GM12891 (cell line): ENCODE results near the gene WNK4.

Experiments used
- PAX5 ChIP-seq: IDR thresholded peaks from 2 replicates; pipeline ENCODE4 v1.6.1; 2011; ENCODE audit warnings: low read length, moderate library complexity, mild to moderate bottlenecking; ENCODE audit not compliant: insufficient read depth, severe bottlenecking
- POLR2A ChIP-seq: IDR thresholded peaks from 2 replicates; pipeline ENCODE4 v1.6.1; 2011; ENCODE audit warnings: low read depth, low read length, control low read depth
- POLR2AphosphoS5 ChIP-seq: IDR thresholded peaks from 2 replicates; pipeline ENCODE4 v1.6.1; 2011; ENCODE audit warnings: low read depth, low read length, control low read depth
- POU2F2 ChIP-seq: IDR thresholded peaks from 2 replicates; pipeline ENCODE4 v1.6.1; 2011; ENCODE audit warnings: low read depth, mild to moderate bottlenecking, control low read depth, low read length, moderate library complexity
- SPI1 ChIP-seq: IDR thresholded peaks from 2 replicates; pipeline ENCODE4 v1.6.1; 2011; ENCODE audit warnings: low read depth, low read length, control low read depth
- TAF1 ChIP-seq: IDR thresholded peaks from 2 replicates; pipeline ENCODE4 v1.6.1; 2011; ENCODE audit warnings: low read depth, low read length, control low read depth

DNA sequence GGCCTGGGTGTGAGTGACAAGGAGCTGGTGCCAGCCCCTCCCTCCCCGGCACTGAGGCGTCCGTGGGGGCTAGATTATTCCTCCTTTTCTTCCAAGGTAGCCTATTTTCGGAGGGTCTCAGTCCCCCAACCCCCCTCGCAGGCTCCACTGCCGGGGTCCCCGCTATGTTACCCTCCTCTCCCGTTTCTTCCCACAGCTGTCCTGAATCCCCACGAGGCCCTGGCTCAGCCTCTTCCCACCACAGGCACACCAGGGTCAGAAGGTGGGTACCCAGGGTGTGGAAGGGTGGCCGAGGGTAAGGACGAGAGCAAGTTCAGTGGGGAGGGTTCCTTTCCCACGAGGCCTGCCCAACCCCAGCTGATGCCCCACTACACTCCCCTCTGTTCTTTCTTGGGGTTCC, 18.8 kb upstream of the WNK4 start:
- TF ChIP-seq POLR2AphosphoS5, result no peak
- no peak for TF ChIP-seq POLR2A
- TF ChIP-seq TAF1, result no peak
- no peak for TF ChIP-seq SPI1
- no peak for TF ChIP-seq PAX5
- TF ChIP-seq POU2F2, result no peak
